T-helper 2 cell treated with Interferon-gamma antibody and Interleukin-4, amounts not matched to agents 5 μg/mL and 100 μg/mL, for 36 hours (primary cell): Measurements from ENCODE around the gene USP9X.
A peak's percentile ranks its signal among the peaks of the same experiment; 100 is the strongest.
"Not testable (repeated sequence)": the region's sequence is repeated elsewhere in the genome, so short reads cannot be mapped to it uniquely, and the experiment has no call there.

Source experiments
- DNase-seq: peaks from one replicate; pipeline ENCODE4 v3.0.0; 2021; ENCODE audit warnings: low spot score
- H3K27ac Mint-ChIP-seq: one replicate; pipeline ENCODE4 v1.8.0; 2021; ENCODE audit warnings: mild to moderate bottlenecking, mixed read lengths
- H3K27me3 Mint-ChIP-seq: one replicate; pipeline ENCODE4 v1.8.0; 2021; ENCODE audit warnings: low read depth, mixed read lengths
- H3K36me3 Mint-ChIP-seq: one replicate; pipeline ENCODE4 v1.8.0; 2021; ENCODE audit warnings: low read depth, mixed read lengths
- H3K4me1 Mint-ChIP-seq: one replicate; pipeline ENCODE4 v1.8.0; 2021; ENCODE audit warnings: low read depth, mixed read lengths
- H3K4me3 Mint-ChIP-seq: one replicate; pipeline ENCODE4 v1.8.0; 2022; ENCODE audit warnings: mild to moderate bottlenecking, moderate library complexity, mixed read lengths
- H3K9me3 Mint-ChIP-seq: one replicate; pipeline ENCODE4 v1.8.0; 2021; ENCODE audit warnings: mixed read lengths

The USP9X gene

DNA sequence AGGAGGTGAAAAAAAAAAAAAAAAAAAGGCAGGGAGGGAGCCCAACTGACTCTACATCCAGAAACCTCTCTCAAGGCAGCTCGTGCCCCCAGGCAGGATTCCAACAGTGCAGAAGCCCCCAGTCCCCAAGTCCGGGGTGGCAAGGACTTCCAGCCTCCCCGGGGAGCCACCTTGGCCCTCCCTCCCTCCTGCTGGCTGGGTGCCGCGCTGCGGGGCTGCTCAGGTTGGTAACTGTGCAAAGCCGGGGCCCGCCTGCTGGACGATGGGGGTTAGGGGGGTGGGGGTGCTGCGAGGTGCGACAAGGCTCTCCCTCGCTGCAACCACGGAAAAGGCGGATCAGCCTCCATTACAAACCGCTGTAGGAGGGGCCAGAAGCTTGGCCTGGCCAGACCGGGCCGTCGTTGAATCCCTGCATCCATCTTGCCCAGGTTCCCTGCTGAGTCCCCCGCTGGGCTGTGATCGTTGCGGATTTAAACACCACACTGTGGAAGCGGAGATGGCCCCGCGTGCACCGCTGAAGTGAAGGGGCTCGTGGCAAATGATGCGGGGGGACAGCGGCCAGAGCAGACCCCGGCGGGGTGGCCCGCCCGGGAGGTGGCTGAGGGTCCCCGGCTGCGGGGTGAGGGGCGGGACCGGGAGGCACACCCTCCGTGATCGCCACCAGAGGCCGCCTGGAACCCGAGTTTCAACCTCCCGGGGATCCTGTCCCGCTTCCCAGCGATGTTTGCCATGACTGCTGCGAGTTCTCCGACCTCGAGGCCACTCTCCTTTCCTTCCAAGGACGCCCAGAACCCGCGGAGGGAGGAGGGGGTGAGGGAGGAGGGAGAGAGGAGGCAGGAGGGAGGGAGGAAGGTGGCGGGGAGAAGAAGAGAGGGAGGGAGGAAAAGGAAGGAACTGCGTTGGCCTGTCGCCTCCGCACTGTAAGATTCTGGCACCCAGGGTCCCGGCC is 190.7 kb downstream of the USP9X start:
- H3K9me3 Mint-ChIP-seq, result no peaks in the 10 kb centered on the region
- H3K4me3 Mint-ChIP-seq, result peak overlapping the region; percentile 75
- H3K4me1 Mint-ChIP-seq, result peaks cover 7% of the 10 kb centered on the region
- H3K36me3 Mint-ChIP-seq, result no peaks in the 10 kb centered on the region
- DNase-seq, result peak; percentile 33
- H3K27ac Mint-ChIP-seq, result peak overlapping the region; percentile 82
- H3K27me3 Mint-ChIP-seq, result no peaks in the 10 kb centered on the region

DNA sequence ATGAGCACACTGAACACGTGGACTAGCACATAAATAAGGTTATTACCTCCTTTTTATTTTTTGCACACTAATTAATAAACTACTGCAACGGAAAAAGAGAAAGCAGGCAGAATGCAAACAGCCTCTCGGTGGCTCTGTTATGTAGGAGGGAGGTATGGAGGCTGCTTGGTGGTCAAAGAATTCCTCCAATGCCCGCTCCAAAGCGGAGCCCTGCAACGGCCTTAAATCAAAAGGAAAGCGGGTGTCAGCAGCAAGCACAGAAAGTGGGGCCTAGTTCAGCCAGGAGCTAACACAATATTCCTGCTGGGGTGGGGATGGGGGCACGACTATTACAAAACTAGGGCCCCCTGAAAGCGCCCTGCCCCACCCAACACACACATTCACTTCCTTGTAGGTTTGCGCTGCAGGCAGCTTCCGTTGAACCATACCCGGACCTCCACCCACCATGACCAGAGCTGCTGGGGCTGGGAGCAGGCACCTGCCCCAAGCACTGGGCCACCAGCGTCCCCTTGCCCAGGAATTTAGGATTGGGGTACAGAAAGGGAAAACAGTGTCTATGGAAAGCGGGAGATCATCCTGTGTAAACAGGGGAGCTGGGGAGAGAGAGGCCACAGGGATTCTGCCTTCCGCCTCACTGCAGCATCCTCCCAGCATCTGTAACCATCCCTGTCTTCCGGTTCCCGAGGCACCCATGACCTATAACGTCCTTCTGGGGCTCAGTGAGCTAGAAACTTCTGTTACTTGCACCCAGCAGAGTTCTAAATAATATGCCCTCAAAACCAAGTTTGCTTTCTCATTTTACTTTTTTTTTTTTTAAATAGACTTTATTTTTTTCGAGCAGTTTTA is 191.6 kb downstream of the USP9X start:
- no peaks in the 10 kb centered on the region for H3K36me3 Mint-ChIP-seq
- H3K27me3 Mint-ChIP-seq, result no peaks in the 10 kb centered on the region
- H3K27ac Mint-ChIP-seq, result peak overlapping the region; percentile 82
- peaks cover 7% of the 10 kb centered on the region for H3K4me1 Mint-ChIP-seq
- no peaks in the 10 kb centered on the region for H3K9me3 Mint-ChIP-seq
- H3K4me3 Mint-ChIP-seq, result peak overlapping the region; percentile 72
- DNase-seq, result no peak

DNA sequence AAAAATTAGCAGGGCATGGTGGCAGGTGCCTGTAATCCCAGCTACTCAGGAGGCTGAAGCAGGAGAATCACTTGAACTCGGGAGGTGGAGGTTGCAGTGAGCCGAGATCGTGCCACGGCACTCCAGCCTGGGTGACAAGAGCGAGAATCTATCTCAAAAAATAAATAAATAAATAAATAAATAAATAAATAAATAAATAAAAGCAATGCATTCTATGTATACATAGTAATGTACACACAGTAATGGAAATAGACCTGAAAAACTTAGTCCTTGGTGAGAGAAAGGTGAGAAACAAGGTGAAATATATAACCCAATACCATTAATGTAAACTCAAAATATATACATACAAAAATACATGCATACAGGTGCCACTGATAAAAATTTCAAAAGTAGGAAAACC is 197.1 kb downstream of the USP9X start:
- not testable (repeated sequence) for H3K36me3 Mint-ChIP-seq, H3K4me1 Mint-ChIP-seq, H3K27ac Mint-ChIP-seq, H3K27me3 Mint-ChIP-seq, H3K4me3 Mint-ChIP-seq, DNase-seq, H3K9me3 Mint-ChIP-seq

GRCh38 chrX:41285928-41286327 is 200.7 kb downstream of the USP9X start:
- H3K4me3 Mint-ChIP-seq, DNase-seq, H3K36me3 Mint-ChIP-seq, H3K9me3 Mint-ChIP-seq, H3K27me3 Mint-ChIP-seq, H3K27ac Mint-ChIP-seq, H3K4me1 Mint-ChIP-seq: not testable (repeated sequence)
